Vagina (tissue), 2 donors: ENCODE results near the gene MAFF.

Experiments
- CTCF ChIP-seq, 3 experiments: fragments of 450-650 bp in 2 of 3; fragments of 200-600 bp in 1 of 3; sonication (generic) in 1 of 3; IDR thresholded peaks; one replicate each; pipeline ENCODE4 v1.5.1; 2017 to 2019; ENCODE audit warnings: antibody characterized with exemption in 3 of 3, mild to moderate bottlenecking in 2 of 3, moderate library complexity in 2 of 3
- POLR2A ChIP-seq, 2 donors: fragments of 450-650 bp; IDR thresholded peaks; one replicate each; pipeline ENCODE4 v1.6.1; 2017; ENCODE audit warnings: antibody characterized with exemption in 2 of 2, mild to moderate bottlenecking in 2 of 2, moderate library complexity in 2 of 2

- TF ChIP-seq CTCF (IDR thresholded peaks at IDR 0.05) (no peak), POLR2A (IDR thresholded peaks at IDR 0.05) (no peak)
Observed at GRCh38 chr22:38207898-38208432, 6.2 kb downstream of the MAFF start.
